Brain microvascular endothelial cell (primary cell): ENCODE measurements around the gene TUT1.

ENCODE experiments used
- DNase-seq: peaks from one replicate; pipeline ENCODE4 v3.0.0-alpha.2; 2020
- H3K27ac ChIP-seq: fragments of 250-450 bp; sonication (Bioruptor Pico); 2 replicates; pipeline ENCODE4 v1.5.1; 2020; ENCODE audit warnings: mild to moderate bottlenecking, moderate library complexity
- H3K27me3 ChIP-seq: fragments of 250-450 bp; sonication (Bioruptor Pico); replicated peaks from 2 replicates; pipeline ENCODE4 v1.5.1; 2020; ENCODE audit warnings: mild to moderate bottlenecking
- H3K36me3 ChIP-seq: fragments of 250-450 bp; sonication (Bioruptor Pico); replicated peaks from 2 replicates; pipeline ENCODE4 v1.5.1; 2020; ENCODE audit warnings: mild to moderate bottlenecking
- H3K4me3 ChIP-seq: 2 replicates; pipeline ENCODE4 v1.5.1; 2011; ENCODE audit warnings: low read depth, mild to moderate bottlenecking, control low read depth, low read length, moderate library complexity
- CTCF ChIP-seq: IDR thresholded peaks from 2 replicates; pipeline ENCODE4 v1.5.1; 2011; ENCODE audit warnings: low read depth, mild to moderate bottlenecking, moderate library complexity, low read length, control low read depth, inconsistent platforms; ENCODE audit errors: missing control alignments
- in situ Hi-C: cut with HindIII; loops from 2 replicates; pipeline ENCODE4 v1.10.0; 2017; ENCODE audit warnings: low sequenced_read_pairs, low pct_ligation_motif_present

TUT1 gene

GRCh38 chr11:62611705-62612365 lies 20.5 kb upstream of the TUT1 start:
- Histone ChIP-seq H3K27me3 (no peaks in the 10 kb centered on the region), H3K27ac (peak overlapping the region; percentile 42), H3K36me3 (peaks cover 7% of the 10 kb centered on the region), H3K4me3 (peak overlapping the region; percentile 75)
- no peak for DNase-seq
- peak; percentile 9 for TF ChIP-seq CTCF
- in situ Hi-C loops: no loop called here

GRCh38 chr11:62610814-62611704 lies 19.7 kb upstream of the TUT1 start:
- Histone ChIP-seq H3K4me3 (peak overlapping the region; percentile 75), H3K27me3 (no peaks in the 10 kb centered on the region), H3K27ac (no peak overlapping the region), H3K36me3 (peaks cover 2% of the 10 kb centered on the region)
- in situ Hi-C loops: no loop called here
- TF ChIP-seq CTCF: no peak
- DNase-seq: no peak

GRCh38 chr11:62610403-62610802 lies 19.1 kb upstream of the TUT1 start:
- H3K36me3 ChIP-seq: peaks cover 2% of the 10 kb centered on the region
- no peak for TF ChIP-seq CTCF
- in situ Hi-C loops: no loop called here

GRCh38 chr11:62608776-62609175 lies 17.5 kb upstream of the TUT1 start:
- DNase-seq: no peak
- in situ Hi-C loops: no loop called here
- peaks cover 2% of the 10 kb centered on the region for H3K36me3 ChIP-seq
- H3K27me3 ChIP-seq: no peaks in the 10 kb centered on the region
- no peak overlapping the region for H3K27ac ChIP-seq
- no peak for TF ChIP-seq CTCF
- no peak overlapping the region for H3K4me3 ChIP-seq

More at GRCh38 chr11:62610403-62610802, 19.1 kb upstream of the TUT1 start:
- Histone ChIP-seq H3K27ac (no peak overlapping the region), H3K27me3 (no peaks in the 10 kb centered on the region), H3K4me3 (no peak overlapping the region)
- DNase-seq: no peak

- no peaks in the 10 kb centered on the region for H3K27me3 ChIP-seq
- H3K4me3 ChIP-seq: no peak overlapping the region
- TF ChIP-seq CTCF: no peak
- H3K27ac ChIP-seq: no peak overlapping the region
- in situ Hi-C loops: no loop called here
- DNase-seq: no peak
- H3K36me3 ChIP-seq: peaks cover 2% of the 10 kb centered on the region
Measured at GRCh38 chr11:62607714-62608113, 16.4 kb upstream of the TUT1 start.
